Measurements from ENCODE around the gene PLCB4. TPM values are rescaled to one million over a fixed set of nuclear protein-coding genes. Genes with fewer than 3 reads are reported as not detected.

The PLCB4 gene
- total RNA-seq, 1 donor from 2014 or later = 19.9 TPM

GRCh38 chr20:9338101-9338500 is 269.2 kb downstream of the PLCB4 start:
- Histone ChIP-seq H3K4me3 (ENCODE audit: low read depth, low read length) (no peak overlapping the region), H3K27me3 (ENCODE audit: control insufficient read depth, insufficient read depth, low read length) (no peaks in the 10 kb centered on the region), H3K36me3 (ENCODE audit: control insufficient read depth, insufficient read depth, low read length) (no peaks in the 10 kb centered on the region)
- TF ChIP-seq CTCF (IDR thresholded peaks at IDR 0.05; ENCODE audit: insufficient read depth, low read length, poor library complexity, severe bottlenecking) = no peak
- DNase-seq (ENCODE audit: low read depth) = no peak

- no peak for TF ChIP-seq CTCF (IDR thresholded peaks at IDR 0.05; ENCODE audit: insufficient read depth, low read length, poor library complexity, severe bottlenecking)
- no peak for DNase-seq (ENCODE audit: low read depth)
- Histone ChIP-seq H3K4me3 (ENCODE audit: low read depth, low read length) (no peak overlapping the region), H3K36me3 (ENCODE audit: control insufficient read depth, insufficient read depth, low read length) (no peaks in the 10 kb centered on the region), H3K27me3 (ENCODE audit: control insufficient read depth, insufficient read depth, low read length) (no peaks in the 10 kb centered on the region)
Observed at GRCh38 chr20:9339708-9340107, 270.8 kb downstream of the PLCB4 start.

GRCh38 chr20:9342651-9343050 is 273.8 kb downstream of the PLCB4 start:
- Histone ChIP-seq H3K27me3 (ENCODE audit: control insufficient read depth, insufficient read depth, low read length) (no peaks in the 10 kb centered on the region), H3K36me3 (ENCODE audit: control insufficient read depth, insufficient read depth, low read length) (no peaks in the 10 kb centered on the region), H3K4me3 (ENCODE audit: low read depth, low read length) (no peak overlapping the region)
- TF ChIP-seq CTCF (IDR thresholded peaks at IDR 0.05; ENCODE audit: insufficient read depth, low read length, poor library complexity, severe bottlenecking) = no peak
- DNase-seq (ENCODE audit: low read depth) = no peak

- no peak overlapping the region for H3K4me3 ChIP-seq (ENCODE audit: low read depth, low read length)
- H3K36me3 ChIP-seq (ENCODE audit: control insufficient read depth, insufficient read depth, low read length) = no peaks in the 10 kb centered on the region
- no peak for TF ChIP-seq CTCF (IDR thresholded peaks at IDR 0.05; ENCODE audit: insufficient read depth, low read length, poor library complexity, severe bottlenecking)
- DNase-seq (ENCODE audit: low read depth) = no peak
- H3K27me3 ChIP-seq (ENCODE audit: control insufficient read depth, insufficient read depth, low read length) = no peaks in the 10 kb centered on the region
Observed at GRCh38 chr20:9344083-9344920, 275.4 kb downstream of the PLCB4 start.

- no peak for TF ChIP-seq CTCF (IDR thresholded peaks at IDR 0.05; ENCODE audit: insufficient read depth, low read length, poor library complexity, severe bottlenecking)
- Histone ChIP-seq H3K27me3 (ENCODE audit: control insufficient read depth, insufficient read depth, low read length) (no peaks in the 10 kb centered on the region), H3K36me3 (ENCODE audit: control insufficient read depth, insufficient read depth, low read length) (no peaks in the 10 kb centered on the region), H3K4me3 (ENCODE audit: low read depth, low read length) (no peak overlapping the region)
- no peak for DNase-seq (ENCODE audit: low read depth)
Observed at GRCh38 chr20:9348316-9348715, 279.4 kb downstream of the PLCB4 start.

GRCh38 chr20:9348747-9349146 is 279.9 kb downstream of the PLCB4 start:
- H3K27me3 ChIP-seq (ENCODE audit: control insufficient read depth, insufficient read depth, low read length) = no peaks in the 10 kb centered on the region
- no peaks in the 10 kb centered on the region for H3K36me3 ChIP-seq (ENCODE audit: control insufficient read depth, insufficient read depth, low read length)
- no peak overlapping the region for H3K4me3 ChIP-seq (ENCODE audit: low read depth, low read length)
- DNase-seq (ENCODE audit: low read depth) = no peak
- TF ChIP-seq CTCF (IDR thresholded peaks at IDR 0.05; ENCODE audit: insufficient read depth, low read length, poor library complexity, severe bottlenecking) = no peak

Measured in kidney epithelial cell (primary cell).